Keratinocyte (primary cell): ENCODE measurements around the gene STX18. TPM values are rescaled to one million over a fixed set of nuclear protein-coding genes. Genes with fewer than 3 reads are reported as not detected.

Source experiments
- DNase-seq: peaks from one replicate; pipeline ENCODE4 v3.0.0-alpha.2; 2011; ENCODE audit warnings: low read depth, missing footprints, low spot score
- FAIRE-seq: peaks from 2 replicates; lab custom pipeline; 2011; peaks lifted over from hg19 to GRCh38; lab: Jason Lieb, UNC
- H2AFZ ChIP-seq: 2 replicates; pipeline ENCODE4 v1.6.0; 2012; ENCODE audit warnings: low read length, control low read depth, inconsistent platforms; ENCODE audit not compliant: control insufficient read depth
- H3K27ac ChIP-seq: 2 replicates; pipeline ENCODE4 v1.5.1; 2011; ENCODE audit warnings: low read length; ENCODE audit not compliant: control insufficient read depth, insufficient read depth
- H3K27me3 ChIP-seq: 3 replicates; pipeline ENCODE4 v1.6.0; 2011; ENCODE audit warnings: low read length; ENCODE audit not compliant: control insufficient read depth, insufficient read depth; ENCODE audit errors: extremely low read depth
- H3K36me3 ChIP-seq, 2 experiments: 2 replicates in 1 of 2; 3 replicates in 1 of 2; pipeline ENCODE4 v1.5.1; 2011; ENCODE audit warnings: low read length in 2 of 2, mild to moderate bottlenecking in 1 of 2; ENCODE audit not compliant: control insufficient read depth in 2 of 2, insufficient read depth in 2 of 2; ENCODE audit errors: extremely low read depth in 1 of 2
- H3K4me1 ChIP-seq: 3 replicates; pipeline ENCODE4 v1.5.1; 2011; ENCODE audit warnings: low read length; ENCODE audit not compliant: control insufficient read depth, insufficient read depth; ENCODE audit errors: extremely low read depth
- H3K4me2 ChIP-seq: 3 replicates; pipeline ENCODE4 v1.6.0; 2011; ENCODE audit warnings: low read depth, low read length; ENCODE audit not compliant: control insufficient read depth, insufficient read depth; ENCODE audit errors: extremely low read depth
- H3K4me3 ChIP-seq, 3 experiments: fragments of 200-600 bp in 1 of 3; sonication (generic) in 1 of 3; 2 replicates in 2 of 3; 3 replicates in 1 of 3; pipeline ENCODE4 v1.5.1; 2011 to 2016; ENCODE audit warnings: low read length in 3 of 3, mild to moderate bottlenecking in 3 of 3, control low read depth in 2 of 3, inconsistent platforms in 1 of 3, low read depth in 1 of 3, mixed read lengths in 1 of 3, mixed run types in 1 of 3, moderate library complexity in 1 of 3; ENCODE audit not compliant: control insufficient read depth in 2 of 3, insufficient read depth in 2 of 3; ENCODE audit errors: extremely low read depth in 1 of 3
- H3K79me2 ChIP-seq: 2 replicates; pipeline ENCODE4 v1.6.0; 2012; ENCODE audit warnings: low read length; ENCODE audit not compliant: control insufficient read depth, insufficient read depth
- H3K9ac ChIP-seq: 3 replicates; pipeline ENCODE4 v1.6.0; 2011; ENCODE audit warnings: low read length; ENCODE audit not compliant: control insufficient read depth, insufficient read depth; ENCODE audit errors: extremely low read depth
- H3K9me1 ChIP-seq: 3 replicates; pipeline ENCODE4 v1.6.0; 2011; ENCODE audit warnings: low read length; ENCODE audit not compliant: control insufficient read depth, insufficient read depth; ENCODE audit errors: extremely low read depth
- H3K9me3 ChIP-seq: 2 replicates; pipeline ENCODE4 v1.5.1; 2012; ENCODE audit warnings: low read depth, low read length; ENCODE audit not compliant: control insufficient read depth
- H4K20me1 ChIP-seq: 3 replicates; pipeline ENCODE4 v1.6.0; 2011; ENCODE audit warnings: low read length; ENCODE audit not compliant: control insufficient read depth, insufficient read depth; ENCODE audit errors: extremely low read depth
- EZH2 ChIP-seq: IDR thresholded peaks from one replicate; pipeline ENCODE4 v1.6.1; 2012; ENCODE audit warnings: inconsistent platforms, mild to moderate bottlenecking, low read length, moderate library complexity
- dilution Hi-C: fragments of 300-500 bp; cut with MboI; formaldehyde crosslinking; loops from one replicate; pipeline ENCODE4 v1.7.0; 2020; ENCODE audit warnings: low sequenced_read_pairs; ENCODE audit not compliant: extremely low pct_ligation_motif_present
- polyA plus RNA-seq, 5 experiments: library from polyadenylated mRNA; depleted of rRNA in 3 of 5; stranded (reverse) in 3 of 5; stranded (forward) in 1 of 5; unstranded in 1 of 5; fragments of >200 nt; gene quantifications; 1 replicate in 1 of 5; 2 replicates in 3 of 5; 3 replicates in 1 of 5; pipeline versions ENCODE4 v1.2.1 to v1.2.3, GENCODE V29; 2011 to 2012; ENCODE audit warnings: missing spikeins in 2 of 5, low read depth in 1 of 5, low replicate concordance in 1 of 5
- TF ChIP-seq, protein P1 (sequence below), 3 experiments: IDR thresholded peaks in 1 of 3; conservative IDR thresholded peaks in 1 of 3; optimal IDR thresholded peaks in 1 of 3; 2 replicates in 2 of 3; 3 replicates in 1 of 3; pipeline versions ENCODE3 to v1.5.1; 2011; ENCODE audit warnings: low read length in 3 of 3, mild to moderate bottlenecking in 3 of 3, moderate library complexity in 2 of 3, control low read depth in 1 of 3, inconsistent platforms in 1 of 3; ENCODE audit not compliant: insufficient read depth in 2 of 3; ENCODE audit errors: extremely low read depth in 1 of 3

STX18 gene
- polyA plus RNA-seq, 1 donor (not counting 4 experiments of a cell fraction or from before 2014, with no cell fraction given): 21.6 TPM

DNA sequence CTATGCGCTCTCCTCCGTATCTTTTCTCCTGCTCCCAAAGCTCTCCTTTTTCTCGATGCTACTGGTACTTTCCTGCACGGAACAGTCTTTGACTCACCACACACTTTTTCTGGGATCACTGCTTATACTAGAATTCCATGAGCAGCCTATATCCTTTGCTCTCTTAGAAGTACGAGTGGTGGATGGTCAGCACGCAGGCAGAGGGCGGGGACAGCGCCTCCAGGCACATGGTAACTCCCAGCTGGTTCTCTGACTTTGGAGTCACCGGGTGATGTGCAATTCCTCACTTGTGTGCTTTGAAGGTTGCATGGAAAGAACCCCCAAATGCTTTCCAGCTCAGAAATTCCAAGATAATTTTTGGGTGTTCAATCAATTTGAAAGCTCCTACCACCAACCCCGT is 56.0 kb downstream of the STX18 start:
- TF ChIP-seq, protein P1, sequence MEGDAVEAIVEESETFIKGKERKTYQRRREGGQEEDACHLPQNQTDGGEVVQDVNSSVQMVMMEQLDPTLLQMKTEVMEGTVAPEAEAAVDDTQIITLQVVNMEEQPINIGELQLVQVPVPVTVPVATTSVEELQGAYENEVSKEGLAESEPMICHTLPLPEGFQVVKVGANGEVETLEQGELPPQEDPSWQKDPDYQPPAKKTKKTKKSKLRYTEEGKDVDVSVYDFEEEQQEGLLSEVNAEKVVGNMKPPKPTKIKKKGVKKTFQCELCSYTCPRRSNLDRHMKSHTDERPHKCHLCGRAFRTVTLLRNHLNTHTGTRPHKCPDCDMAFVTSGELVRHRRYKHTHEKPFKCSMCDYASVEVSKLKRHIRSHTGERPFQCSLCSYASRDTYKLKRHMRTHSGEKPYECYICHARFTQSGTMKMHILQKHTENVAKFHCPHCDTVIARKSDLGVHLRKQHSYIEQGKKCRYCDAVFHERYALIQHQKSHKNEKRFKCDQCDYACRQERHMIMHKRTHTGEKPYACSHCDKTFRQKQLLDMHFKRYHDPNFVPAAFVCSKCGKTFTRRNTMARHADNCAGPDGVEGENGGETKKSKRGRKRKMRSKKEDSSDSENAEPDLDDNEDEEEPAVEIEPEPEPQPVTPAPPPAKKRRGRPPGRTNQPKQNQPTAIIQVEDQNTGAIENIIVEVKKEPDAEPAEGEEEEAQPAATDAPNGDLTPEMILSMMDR (optimal IDR thresholded peaks at IDR 0.05 in 1 of 3, IDR thresholded peaks at IDR 0.05 in 1 of 3, conservative IDR thresholded peaks at IDR 0.05 in 1 of 3; ENCODE audit: extremely low read depth in 1 of 3, insufficient read depth in 2 of 3, low read length in 3 of 3): no peak
- TF ChIP-seq EZH2: no peak

DNA sequence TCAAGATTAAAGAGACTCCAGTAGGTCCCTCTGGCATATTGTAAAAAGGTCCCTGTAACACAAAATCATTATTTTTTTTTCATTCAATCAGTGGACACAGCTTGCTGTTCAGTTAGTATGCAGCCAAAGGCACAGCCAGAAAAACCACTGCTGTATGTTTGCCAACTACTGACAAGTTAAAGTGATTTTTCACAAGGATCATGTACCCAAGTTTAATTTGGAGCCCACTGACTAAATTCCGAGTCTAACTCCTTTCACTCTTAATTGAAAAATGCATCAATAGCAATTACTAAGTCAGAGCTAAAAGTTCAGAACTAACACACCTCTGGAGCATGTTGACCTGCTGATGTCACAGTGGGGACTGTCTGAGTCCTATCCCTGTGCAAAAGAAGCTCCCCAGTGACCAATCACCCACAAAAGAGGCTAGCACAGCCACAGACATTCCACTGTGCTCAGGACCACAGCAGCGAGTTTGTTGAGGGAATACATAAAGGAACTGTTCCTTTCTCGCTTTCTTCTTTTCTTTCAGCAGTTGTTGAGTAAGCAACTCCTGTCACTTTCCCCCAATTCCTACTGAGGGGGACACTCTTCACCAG is 60.4 kb downstream of the STX18 start:
- Histone ChIP-seq H3K4me3 (no peak overlapping the region), H4K20me1 (no peaks in the 10 kb centered on the region), H3K4me1 (peaks cover 6% of the 10 kb centered on the region), H3K36me3 (no peaks in the 10 kb centered on the region), H3K79me2 (no peaks in the 10 kb centered on the region), H3K27me3 (no peaks in the 10 kb centered on the region), H3K27ac (no peak overlapping the region), H2AFZ (no peak overlapping the region), H3K9me1 (peaks cover 6% of the 10 kb centered on the region), H3K9me3 (no peaks in the 10 kb centered on the region), H3K9ac (no peak overlapping the region), H3K4me2 (no peak overlapping the region)
- FAIRE-seq: no peak
- TF ChIP-seq, protein P1 (optimal IDR thresholded peaks at IDR 0.05 in 1 of 3, IDR thresholded peaks at IDR 0.05 in 1 of 3, conservative IDR thresholded peaks at IDR 0.05 in 1 of 3; ENCODE audit: extremely low read depth in 1 of 3, insufficient read depth in 2 of 3, low read length in 3 of 3): no peak
- no peak for TF ChIP-seq EZH2
- dilution Hi-C loops: no loop called here
- no peak for DNase-seq

More for the DNA sequence above, 56.0 kb downstream of the STX18 start:
- Histone ChIP-seq H3K27ac (no peak overlapping the region), H3K79me2 (no peaks in the 10 kb centered on the region), H3K9me3 (no peaks in the 10 kb centered on the region), H3K4me1 (no peaks in the 10 kb centered on the region), H3K9me1 (no peaks in the 10 kb centered on the region), H2AFZ (no peak overlapping the region), H3K27me3 (no peaks in the 10 kb centered on the region), H3K36me3 (no peaks in the 10 kb centered on the region), H3K4me3 (no peak overlapping the region), H4K20me1 (no peaks in the 10 kb centered on the region), H3K4me2 (no peak overlapping the region), H3K9ac (no peak overlapping the region)
- FAIRE-seq: no peak
- dilution Hi-C loops: no loop called here
- DNase-seq: no peak
